ENCODE data around the gene NPAT.

The NPAT gene

GRCh38 chr11:108204376-108204775 lies 18.1 kb downstream of the NPAT start:
- no peak for TF ChIP-seq POLR2AphosphoS5 (IDR thresholded peaks at IDR 0.05; ENCODE audit: low read depth)
- no peak for TF ChIP-seq REST (IDR thresholded peaks at IDR 0.05; ENCODE audit: insufficient replicate concordance, low read depth)
- no peak for TF ChIP-seq SPI1 (IDR thresholded peaks at IDR 0.05; ENCODE audit: borderline replicate concordance, low read depth)
- no peak for TF ChIP-seq GABPA (IDR thresholded peaks at IDR 0.05; ENCODE audit: low read depth)
- no peak for TF ChIP-seq CTCF (IDR thresholded peaks at IDR 0.05; ENCODE audit: insufficient read depth, low read length)

DNA sequence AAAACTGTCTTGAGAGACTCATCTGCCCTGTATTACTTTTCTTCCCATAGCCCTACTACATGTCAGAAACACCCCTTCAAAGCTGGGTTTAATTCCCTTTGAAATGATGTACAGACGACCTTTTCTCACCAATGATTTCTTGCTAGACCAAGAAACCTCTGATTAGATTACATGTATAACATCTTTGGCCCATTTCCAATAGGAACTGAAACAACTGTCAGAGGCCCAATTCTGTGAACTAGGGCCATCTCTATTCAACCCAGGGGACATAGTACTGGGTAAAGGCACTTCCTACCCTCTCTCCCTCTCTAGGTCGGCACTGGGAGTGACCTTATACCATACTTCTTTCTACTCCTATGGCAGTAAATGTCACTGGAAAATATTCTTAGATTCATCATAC lies 19.4 kb downstream of the NPAT start:
- peak in 1 of 2 experiments; percentile 38 for DNase-seq (ENCODE audit: low read depth in 1 of 2, low spot score in 1 of 2)

More at GRCh38 chr11:108204376-108204775, 18.1 kb downstream of the NPAT start:
- Histone ChIP-seq H3K27ac (replicated peaks) (no peak overlapping the region), H3K27me3 (ENCODE audit: insufficient read depth, poor library complexity, severe bottlenecking) (no peaks in the 10 kb centered on the region), H3K4me3 (replicated peaks; ENCODE audit: insufficient read depth, low read length) (no peak overlapping the region)
- no peak for DNase-seq (ENCODE audit: low read depth in 1 of 2, low spot score in 1 of 2)

More for the DNA sequence above, 19.4 kb downstream of the NPAT start:
- Histone ChIP-seq H3K4me3 (replicated peaks; ENCODE audit: insufficient read depth, low read length) (no peak overlapping the region), H3K27me3 (ENCODE audit: insufficient read depth, poor library complexity, severe bottlenecking) (no peaks in the 10 kb centered on the region), H3K27ac (replicated peaks) (no peak overlapping the region)
- TF ChIP-seq POLR2AphosphoS5 (IDR thresholded peaks at IDR 0.05; ENCODE audit: low read depth): no peak
- no peak for TF ChIP-seq GABPA (IDR thresholded peaks at IDR 0.05; ENCODE audit: low read depth)
- no peak for TF ChIP-seq CTCF (IDR thresholded peaks at IDR 0.05; ENCODE audit: insufficient read depth, low read length)
- TF ChIP-seq REST (IDR thresholded peaks at IDR 0.05; ENCODE audit: insufficient replicate concordance, low read depth): no peak
- TF ChIP-seq SPI1 (IDR thresholded peaks at IDR 0.05; ENCODE audit: borderline replicate concordance, low read depth): no peak

All from HL-60 (cell line).